Measurements from ENCODE around the gene TSG101. TPM values are rescaled to one million over a fixed set of nuclear protein-coding genes. Genes with fewer than 3 reads are reported as not detected.
A peak's percentile ranks its signal among the peaks of the same experiment; 100 is the strongest.

TSG101 gene, protein sequence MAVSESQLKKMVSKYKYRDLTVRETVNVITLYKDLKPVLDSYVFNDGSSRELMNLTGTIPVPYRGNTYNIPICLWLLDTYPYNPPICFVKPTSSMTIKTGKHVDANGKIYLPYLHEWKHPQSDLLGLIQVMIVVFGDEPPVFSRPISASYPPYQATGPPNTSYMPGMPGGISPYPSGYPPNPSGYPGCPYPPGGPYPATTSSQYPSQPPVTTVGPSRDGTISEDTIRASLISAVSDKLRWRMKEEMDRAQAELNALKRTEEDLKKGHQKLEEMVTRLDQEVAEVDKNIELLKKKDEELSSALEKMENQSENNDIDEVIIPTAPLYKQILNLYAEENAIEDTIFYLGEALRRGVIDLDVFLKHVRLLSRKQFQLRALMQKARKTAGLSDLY
- total RNA-seq, result 54.5 TPM

DNA sequence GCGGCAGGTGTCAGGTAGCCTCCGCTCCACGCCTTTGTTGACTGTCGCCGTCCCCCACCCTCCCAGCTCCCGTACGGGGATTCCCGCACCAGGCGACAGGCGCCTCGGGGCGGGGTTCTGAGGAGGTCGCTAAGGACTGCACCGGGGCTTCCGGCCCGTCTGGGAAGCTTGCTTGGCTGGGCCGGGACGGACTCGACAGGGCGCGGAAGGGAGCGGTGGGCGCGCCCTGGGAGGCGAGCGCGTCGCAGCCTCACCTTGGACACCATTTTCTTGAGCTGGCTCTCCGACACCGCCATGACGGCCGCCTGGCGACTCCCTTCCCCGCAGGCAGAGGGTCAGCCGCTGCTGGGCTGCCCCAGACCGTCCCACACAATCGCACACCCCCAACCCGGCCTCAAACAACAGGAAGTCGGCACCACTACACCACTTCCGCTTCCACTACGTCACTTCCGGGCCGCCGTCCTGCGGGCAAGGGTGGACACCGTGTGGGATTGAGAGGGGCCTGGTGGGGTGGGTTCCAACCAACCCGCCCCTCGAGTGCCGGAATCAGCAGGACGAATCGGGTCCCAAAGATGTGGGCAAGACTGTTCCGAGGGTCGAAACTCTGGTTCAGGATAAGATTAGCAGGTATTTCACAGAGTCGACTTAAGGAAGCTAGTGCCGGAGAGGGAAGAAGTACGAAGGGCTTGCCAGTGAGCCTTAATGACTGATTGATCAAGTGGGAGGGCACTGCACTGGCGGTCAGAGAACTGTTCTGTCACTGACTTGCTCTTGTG lies at the start of gene TSG101:
TSG101 (minus strand) TSS at position 422 of the 776 bp plus-strand sequence; CDS start at position 296, 126 bp downstream.
- peak; percentile 92 for DNase-seq

DNA sequence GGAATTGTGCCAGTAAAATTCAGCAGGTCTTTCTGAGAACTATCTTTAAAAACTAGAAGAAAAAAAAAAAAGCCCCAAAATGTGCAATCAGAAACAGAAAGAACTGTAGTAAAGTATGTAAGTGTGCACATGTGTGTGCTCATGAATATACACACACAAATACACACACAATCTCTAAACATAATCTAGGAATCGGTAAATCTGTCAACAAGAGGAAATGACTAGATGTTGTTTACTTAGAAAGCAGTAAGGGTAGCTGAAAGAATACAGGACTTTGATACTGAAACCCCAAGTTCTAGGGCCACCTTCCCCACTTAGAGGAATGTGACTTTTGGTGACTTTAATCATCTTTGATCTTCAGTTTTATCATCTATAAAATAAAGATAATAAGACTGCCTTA lies 48.6 kb upstream of the TSG101 start:
- DNase-seq, result no peak

DNA sequence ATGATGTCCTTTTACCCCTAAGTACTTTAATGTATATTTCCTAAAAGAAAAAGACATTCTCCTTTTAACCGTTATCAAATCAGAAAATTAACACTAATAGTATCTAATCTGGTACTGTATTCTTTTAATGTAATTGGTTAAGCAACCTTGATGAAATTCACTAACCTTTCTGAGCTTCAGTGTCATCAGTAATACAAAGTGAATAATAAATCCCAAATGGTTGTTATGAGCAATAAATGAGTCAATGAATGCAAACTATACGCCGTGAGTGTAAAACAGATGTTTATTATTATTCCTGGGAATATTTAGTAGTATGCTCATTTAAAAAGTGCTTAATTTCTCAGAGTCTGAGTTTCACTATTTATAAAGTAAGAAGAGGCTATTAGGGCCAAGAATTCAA lies 40.3 kb upstream of the TSG101 start:
- no peak for DNase-seq

DNA sequence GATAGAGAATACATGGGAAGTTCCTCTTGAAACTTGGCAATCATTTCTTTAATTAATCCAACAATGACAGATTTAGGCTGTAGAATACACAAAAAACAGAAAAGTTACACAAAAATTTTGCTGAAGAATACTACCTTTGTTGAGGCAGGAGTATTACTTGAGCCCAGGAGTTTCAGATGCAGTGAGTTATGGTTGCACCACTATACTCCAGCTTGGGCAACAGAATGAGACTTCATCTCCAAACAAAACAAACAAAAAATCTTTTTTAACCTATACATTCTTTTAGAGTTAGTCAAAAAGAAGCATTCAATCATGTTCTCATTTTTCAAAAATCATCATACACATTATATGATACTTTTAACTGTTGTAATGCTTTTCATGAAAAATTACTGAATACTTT lies 39.7 kb upstream of the TSG101 start:
- DNase-seq, result no peak

DNA sequence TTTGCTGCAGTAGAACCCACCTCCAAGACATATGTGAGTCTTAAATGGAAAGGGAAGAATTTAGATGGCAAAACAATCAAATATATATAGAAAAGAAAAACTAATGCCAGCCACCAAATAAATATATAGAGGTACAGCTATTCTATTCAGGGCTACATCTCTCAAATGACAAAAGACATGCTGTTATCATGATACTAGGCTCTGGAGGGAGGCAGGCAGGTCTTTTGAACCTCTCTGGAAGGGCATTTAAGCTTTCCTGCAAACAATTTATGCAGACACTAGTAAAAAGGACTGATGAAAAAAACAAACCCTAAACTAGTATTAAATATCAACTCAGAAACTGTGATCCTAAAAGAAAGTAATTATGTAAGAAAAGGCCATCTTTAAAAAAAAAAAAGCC lies 37.4 kb upstream of the TSG101 start:
- no peak for DNase-seq

DNA sequence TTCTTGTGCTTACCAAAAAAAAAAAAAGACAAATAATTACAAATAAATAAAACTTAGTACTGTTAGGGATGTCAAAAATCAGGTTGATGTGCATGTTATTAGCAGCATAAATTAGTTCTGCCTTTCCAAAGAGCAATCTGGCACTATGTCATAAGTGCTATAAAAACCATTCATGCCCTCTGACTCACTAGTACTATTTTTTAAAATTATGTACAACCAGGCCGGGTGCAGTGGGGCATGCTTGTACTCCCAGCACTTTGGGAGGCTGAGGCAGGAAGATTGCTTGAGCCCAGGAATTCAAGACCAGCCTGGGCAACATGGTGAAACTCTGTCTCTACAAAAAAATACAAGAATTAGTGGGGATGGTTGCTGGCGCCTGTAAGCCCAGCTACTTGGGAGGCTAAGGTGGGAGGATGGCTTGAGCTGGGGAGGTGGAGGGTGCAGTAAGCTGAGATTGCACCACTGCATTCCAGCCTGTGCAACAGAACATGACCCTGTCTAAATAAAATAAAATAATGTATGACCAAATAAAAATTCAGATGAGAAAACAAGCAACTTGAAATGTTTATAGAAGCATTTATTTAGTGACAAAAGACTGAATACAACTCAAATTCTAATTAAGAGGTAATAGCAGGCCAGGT lies 36.5 kb upstream of the TSG101 start:
- DNase-seq, result no peak

DNA sequence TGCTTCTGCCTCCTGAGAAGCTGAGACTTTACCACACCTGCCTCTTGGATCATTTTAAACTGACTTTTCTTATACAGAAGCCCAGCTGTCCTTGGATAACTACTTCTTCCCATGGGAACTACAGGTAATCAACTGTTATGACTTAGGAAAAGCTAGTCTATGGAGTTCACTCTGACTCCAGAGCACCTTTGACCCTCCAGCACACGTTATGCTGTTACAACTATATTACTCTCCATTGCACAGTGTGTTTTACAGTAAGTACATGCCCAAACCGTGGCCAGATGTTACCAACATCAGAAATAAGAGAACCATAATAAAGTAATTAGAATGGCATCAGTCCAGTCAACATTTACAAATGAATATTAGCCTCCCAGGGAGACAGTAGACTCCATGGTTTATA lies 21.3 kb upstream of the TSG101 start:
- DNase-seq, result no peak

DNA sequence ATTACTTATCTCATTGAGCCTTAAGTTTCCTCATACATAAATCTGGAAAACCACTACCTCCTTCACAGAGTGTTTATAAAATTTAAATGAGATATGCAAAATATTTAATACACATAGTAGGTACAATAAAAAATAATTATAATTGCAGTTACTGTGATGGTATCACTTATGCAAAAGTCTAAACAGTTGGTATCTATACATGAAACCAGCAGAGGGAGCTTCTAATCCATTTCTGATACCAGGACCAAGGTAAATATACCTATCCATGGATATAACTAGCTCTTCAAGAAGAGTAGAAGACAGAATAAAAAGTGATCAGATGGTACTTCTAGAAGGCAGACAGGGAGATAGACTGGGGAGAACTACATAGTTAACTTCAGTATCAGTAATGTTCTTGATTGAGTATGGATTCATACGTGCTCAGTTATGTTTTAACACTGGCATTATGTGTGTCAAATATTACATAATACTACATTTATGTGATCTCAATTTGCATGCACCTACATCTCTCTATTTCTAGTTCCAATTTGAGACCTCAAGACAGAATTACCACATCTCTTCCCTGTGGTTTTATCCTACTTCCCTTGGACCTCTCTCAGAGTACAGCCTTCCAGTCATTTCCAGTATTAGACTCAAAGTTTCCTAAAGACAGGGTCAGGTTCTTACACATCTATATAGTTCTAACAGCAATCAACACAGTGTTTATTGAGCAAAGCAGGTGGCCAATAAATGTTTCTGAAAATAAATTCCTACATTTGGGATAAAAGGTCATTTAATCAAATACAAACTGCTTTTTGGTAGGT lies 13.7 kb upstream of the TSG101 start:
- no peak for DNase-seq

DNA sequence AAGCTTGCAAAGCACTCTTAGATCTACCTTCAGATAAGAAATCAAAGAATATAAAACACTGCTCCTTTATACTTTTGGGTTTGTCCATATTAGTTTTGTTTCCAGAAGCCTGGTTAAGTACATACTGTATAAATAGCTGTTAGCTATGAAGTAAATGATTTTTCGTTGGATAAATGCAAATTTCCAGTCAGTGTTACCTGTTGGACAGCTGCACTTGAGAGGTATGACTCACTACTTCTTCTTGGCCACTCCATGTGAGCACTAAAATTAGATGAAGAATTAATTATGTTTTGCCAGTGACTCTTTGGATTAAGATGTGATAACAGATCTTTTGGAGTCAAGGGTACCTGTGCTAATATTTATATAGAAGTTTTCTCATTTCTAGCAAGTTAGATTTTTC lies 9.5 kb upstream of the TSG101 start:
- no peak for DNase-seq

DNA sequence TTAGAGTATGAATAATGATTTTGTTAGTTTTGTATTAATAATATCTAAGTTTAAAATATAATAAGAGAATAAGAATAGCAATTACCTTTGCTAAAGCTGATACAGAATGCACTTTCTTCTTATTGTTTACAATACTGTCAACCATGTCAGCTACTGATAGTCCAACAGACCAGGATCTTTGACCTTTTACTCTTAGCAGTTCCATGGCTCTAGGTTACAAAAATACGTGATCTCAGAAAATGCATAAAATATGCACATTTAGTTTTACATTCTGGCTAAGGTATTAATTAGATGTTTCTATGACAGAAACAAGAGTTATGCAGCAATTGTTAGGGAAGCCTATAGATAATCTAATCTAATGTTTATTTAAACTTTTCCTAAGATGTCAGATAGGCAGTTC lies 7.5 kb upstream of the TSG101 start:
- no peak for DNase-seq

DNA sequence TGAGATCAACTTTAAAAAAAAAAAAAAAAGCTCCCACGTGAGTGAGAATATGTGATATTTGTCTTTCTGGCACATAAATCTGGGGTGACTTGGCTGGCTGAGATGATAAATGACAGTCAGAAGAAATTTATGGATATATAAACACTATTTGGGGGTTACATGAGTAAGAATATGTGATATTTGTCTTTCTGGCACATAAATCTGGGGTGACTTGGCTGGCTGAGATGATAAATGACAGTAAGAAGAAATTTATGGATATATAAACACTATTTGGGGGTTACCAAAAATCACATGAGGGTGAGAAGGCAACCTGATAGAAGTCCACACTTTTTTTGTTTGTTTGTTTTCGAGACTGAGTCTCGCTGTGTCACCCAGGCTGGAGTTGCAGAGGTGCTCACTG lies 6.6 kb upstream of the TSG101 start:
- no peak for DNase-seq

DNA sequence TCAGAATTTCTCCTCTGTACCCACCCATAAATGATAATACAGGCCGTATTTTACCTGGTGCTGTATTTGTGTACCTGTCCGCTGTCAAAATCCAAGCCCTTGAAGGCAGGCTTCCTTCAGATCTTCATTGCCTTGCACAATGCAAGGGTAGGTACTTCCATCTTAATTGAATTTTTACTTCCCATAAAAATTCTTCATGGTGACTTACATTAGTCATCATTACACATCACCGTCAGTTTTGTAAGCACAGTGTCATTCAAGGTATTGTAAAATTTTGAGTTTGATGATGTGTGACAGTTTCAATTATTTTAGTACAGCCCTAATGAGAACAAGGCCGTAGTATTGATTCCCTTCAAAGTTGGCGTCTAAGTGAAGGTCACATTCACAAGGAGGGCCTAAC lies 770 bp upstream of the TSG101 start:
- no peak for DNase-seq

DNA sequence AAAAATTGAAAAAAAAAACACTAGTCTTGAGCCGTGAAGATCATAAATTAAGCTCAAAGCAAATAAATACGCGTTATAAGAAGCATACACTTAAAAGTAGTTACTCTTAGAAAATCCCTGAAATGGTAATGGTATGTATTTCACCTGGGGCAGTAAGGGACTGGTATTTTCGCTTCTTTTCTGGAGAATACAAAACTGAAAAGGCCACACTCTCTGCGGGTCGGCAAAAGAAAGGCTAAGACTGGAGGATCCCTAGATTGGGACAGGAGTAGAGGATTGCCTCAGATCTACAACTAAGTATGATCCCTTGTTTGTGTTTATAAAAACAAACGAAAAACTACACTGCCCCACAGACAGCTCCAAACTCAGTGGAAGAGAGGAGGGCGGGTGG lies 617 bp downstream of the TSG101 start:
- DNase-seq, result peak; percentile 30

DNA sequence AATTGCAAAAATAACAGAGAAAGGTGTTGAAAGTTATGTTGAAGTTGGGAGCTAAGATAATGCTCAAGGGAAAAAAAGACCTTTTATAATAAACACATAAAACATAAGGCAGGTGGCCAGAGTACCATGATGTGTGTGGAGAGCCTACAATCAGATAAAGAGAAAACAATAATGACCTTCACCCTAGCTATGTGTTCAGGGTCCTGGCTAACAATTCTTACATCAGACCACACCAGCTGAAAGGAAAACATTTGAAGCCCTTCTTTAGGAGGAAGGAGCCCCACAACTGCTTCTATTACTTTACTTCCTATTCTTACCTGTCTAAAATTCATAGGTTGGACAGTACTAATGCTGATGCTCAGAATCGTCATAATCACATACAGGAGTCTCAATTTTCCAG lies 2.5 kb downstream of the TSG101 start:
- no peak for DNase-seq

DNA sequence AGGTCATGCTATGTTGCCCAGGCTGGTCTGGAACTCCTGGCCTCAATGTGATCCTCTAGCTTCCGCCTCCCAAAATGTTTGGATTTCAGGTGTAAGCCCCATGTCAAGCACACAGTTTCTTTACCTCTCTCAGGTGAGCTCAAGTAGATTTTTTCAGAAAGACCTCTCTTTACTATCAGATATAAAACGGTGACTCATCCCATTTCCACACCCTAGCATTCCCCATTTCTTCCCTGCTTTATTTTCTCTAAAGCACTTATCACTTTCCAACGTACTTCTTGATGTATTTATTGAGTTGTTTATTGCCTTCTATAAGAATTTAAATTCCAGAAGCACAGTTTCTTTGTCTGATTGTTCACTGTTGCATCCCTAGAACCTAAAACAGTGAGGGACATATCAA lies 3.7 kb downstream of the TSG101 start:
- DNase-seq, result no peak

DNA sequence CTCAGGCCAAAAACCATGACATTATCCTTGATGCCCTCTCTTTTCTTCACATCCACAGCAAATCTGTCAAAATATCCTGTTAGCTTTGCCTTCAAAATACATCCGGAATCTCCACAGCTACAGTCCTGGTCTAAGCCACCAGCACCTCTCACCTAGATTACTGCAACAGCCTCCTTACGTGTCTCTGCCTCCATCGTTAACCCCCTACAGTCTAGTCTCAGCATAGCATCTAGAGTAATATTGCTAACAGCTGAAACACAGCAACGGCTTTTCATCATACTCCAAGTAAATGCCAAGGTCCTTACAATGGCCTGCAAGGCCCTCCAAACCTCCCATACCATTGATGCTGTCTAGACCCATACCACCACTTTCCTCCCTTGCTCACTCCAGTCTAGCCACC lies 4.4 kb downstream of the TSG101 start:
- DNase-seq, result no peak

DNA sequence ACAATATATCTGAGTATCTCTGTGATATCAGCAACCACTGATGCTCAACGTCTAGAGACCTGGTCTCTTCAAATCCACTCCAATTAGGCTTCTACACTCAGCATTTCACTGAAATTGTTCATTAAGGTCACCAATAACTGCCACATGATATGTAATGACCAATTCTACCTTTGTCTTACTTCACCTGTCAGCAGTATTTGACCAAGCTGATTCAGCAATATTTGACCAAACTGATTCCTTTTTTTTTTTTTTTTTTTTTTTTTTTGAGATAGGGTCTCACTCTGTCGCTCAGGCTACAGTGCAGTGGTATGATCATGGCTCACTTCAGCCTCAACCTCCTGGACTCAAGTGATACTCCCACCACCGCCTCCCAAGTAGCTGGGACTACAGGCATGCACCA lies 5.6 kb downstream of the TSG101 start:
- no peak for DNase-seq

DNA sequence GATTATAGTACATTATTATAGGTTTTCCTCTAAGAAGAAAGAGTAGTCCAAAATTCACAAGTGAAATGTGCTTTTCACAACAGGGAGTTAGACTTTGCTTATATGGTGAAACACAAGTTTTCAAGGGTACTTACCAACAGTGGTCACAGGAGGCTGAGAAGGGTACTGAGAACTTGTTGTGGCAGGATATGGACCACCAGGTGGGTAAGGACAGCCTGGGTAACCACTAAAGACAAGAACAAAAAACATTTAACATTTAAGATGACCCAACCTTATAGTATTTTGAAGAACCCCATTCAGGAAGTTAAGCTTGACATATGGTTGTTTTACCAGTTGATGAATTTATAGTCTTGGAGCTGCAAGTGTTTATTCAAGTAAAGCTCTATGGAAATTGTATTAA lies 24.4 kb downstream of the TSG101 start:
- DNase-seq, result no peak

DNA sequence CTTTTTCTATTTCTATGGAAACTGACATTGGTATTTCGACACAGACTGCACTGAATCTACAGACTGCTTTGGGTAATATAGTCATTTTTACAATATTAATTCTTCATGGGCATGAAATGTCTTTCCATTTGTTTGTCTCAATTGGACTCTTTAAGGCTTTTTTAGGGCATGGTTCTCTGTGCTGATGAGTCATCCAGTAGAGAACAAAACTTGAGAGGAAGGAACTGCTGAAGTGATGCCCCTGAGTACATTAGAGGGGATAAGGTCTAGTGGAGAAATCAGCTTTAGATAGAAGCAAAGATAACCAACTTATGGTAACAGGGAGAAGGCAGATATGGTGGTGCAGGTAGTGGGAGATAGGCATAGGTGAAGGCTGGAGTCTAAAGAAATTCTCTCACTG lies 25.1 kb downstream of the TSG101 start:
- no peak for DNase-seq

DNA sequence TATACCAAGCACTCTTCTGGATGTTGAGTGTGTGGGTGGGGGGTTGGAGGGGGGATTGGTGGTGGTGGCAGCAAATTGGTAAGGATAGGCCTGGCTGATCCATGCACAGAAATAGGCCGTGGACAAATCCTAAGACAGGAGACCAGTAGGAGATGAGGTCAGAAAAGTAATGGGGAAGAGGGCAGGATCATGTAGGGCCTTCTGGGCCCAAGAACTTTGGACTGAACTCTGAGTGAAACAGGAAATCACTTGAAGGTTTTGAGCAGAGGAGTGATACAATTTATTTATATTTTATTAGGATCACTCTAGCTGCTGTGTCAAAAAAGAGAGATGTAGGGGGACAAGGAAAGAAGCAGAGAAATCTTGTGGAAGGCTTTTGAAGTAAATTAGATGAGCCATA lies 28.7 kb downstream of the TSG101 start:
- no peak for DNase-seq

DNA sequence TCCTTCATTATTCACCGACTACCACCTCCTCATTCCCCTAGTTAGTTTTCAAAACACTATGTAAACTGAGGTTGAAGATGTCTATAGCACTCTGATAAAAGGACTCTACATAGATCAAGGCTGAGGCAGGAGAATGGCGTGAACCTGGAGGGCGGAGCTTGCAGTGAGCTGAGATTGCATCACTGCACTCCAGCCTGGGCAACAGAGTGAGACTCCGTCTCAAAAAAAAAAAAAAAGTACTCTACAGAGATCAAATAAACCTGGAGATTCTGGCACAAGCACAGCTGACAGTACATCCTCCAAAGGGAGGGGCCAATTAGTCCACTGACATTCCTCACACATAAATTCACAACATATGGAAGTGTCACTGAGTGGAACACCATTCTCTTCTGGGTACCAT lies 31.0 kb downstream of the TSG101 start:
- no peak for DNase-seq

DNA sequence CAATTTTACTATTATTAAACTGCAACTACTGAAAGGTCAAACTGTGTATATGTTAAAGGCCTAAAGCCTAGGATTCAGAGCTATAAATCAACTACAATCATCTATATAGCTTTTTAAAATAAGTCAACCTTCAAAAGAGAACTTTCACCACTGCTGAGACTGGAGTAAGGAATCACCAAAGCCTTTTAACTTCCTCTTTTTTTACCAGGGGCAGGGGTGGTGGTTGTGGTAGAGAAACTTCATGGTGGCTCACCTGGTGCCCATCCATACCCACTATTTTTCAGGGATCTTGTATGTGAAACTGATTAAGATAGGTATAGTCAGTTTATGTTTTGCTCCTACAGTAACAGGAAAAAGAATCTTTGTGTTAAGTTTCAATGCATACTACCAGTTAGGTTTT lies 31.5 kb downstream of the TSG101 start:
- no peak for DNase-seq

DNA sequence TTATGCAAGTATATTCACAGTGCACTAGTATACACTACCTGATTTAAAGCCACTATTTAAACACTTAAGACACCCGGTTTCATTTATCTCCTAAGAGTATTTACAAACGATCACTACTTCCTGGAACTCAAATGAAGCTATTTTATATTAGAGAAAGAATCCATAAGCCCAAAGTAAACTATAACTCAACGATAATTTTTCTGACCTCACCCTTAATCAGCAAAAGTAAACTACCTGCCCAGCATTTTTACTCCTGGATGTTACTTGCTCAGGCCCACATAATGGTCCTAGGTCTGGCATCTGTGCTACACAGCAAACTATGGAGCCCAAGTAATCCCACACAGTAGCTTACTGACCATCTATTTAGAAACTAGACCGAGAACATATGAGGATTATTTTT lies 33.4 kb downstream of the TSG101 start:
- DNase-seq, result no peak

All from skin of body (tissue), 2 donors.